ENCODE data around the gene XYLT1.

XYLT1 gene

GRCh38 chr16:17365591-17366298 is 105.0 kb downstream of the XYLT1 start:
- H3K27me3 ChIP-seq (ENCODE audit: control insufficient read depth in 1 of 2, insufficient read depth in 2 of 2, low read length in 2 of 2), result no peaks in the 10 kb centered on the region
- H3K36me3 ChIP-seq (ENCODE audit: control insufficient read depth in 2 of 2, insufficient read depth in 2 of 2, low read length in 2 of 2), result no peaks in the 10 kb centered on the region
- H3K4me1 ChIP-seq (ENCODE audit: control insufficient read depth, insufficient read depth, low read length), result peaks cover 25% of the 10 kb centered on the region
- H3K9ac ChIP-seq (ENCODE audit: low read length in 2 of 2), result no peak overlapping the region
- H3K27ac ChIP-seq (ENCODE audit: low read length), result no peak overlapping the region
- no peaks in the 10 kb centered on the region for H3K9me3 ChIP-seq (ENCODE audit: control insufficient read depth in 2 of 2, low read length in 2 of 2)
- H3K4me3 ChIP-seq (ENCODE audit: low read length in 2 of 2), result no peak overlapping the region

GRCh38 chr16:17365211-17365541 is 105.6 kb downstream of the XYLT1 start:
- H3K9ac ChIP-seq (ENCODE audit: low read length in 2 of 2), result no peak overlapping the region
- no peak overlapping the region for H3K27ac ChIP-seq (ENCODE audit: low read length)
- H3K4me1 ChIP-seq (ENCODE audit: control insufficient read depth, insufficient read depth, low read length), result peaks cover 22% of the 10 kb centered on the region
- H3K9me3 ChIP-seq (ENCODE audit: control insufficient read depth in 2 of 2, low read length in 2 of 2), result no peaks in the 10 kb centered on the region
- no peaks in the 10 kb centered on the region for H3K27me3 ChIP-seq (ENCODE audit: control insufficient read depth in 1 of 2, insufficient read depth in 2 of 2, low read length in 2 of 2)
- H3K4me3 ChIP-seq (ENCODE audit: low read length in 2 of 2), result peak overlapping the region in 1 of 2 donors; percentile 23
- H3K36me3 ChIP-seq (ENCODE audit: control insufficient read depth in 2 of 2, insufficient read depth in 2 of 2, low read length in 2 of 2), result no peaks in the 10 kb centered on the region

GRCh38 chr16:17364319-17365210 is 106.2 kb downstream of the XYLT1 start:
- Histone ChIP-seq H3K27ac (ENCODE audit: low read length) (no peak overlapping the region), H3K27me3 (ENCODE audit: control insufficient read depth in 1 of 2, insufficient read depth in 2 of 2, low read length in 2 of 2) (no peaks in the 10 kb centered on the region), H3K9ac (ENCODE audit: low read length in 2 of 2) (no peak overlapping the region), H3K4me3 (ENCODE audit: low read length in 2 of 2) (peak overlapping the region; percentile 23 to 41), H3K9me3 (ENCODE audit: control insufficient read depth in 2 of 2, low read length in 2 of 2) (no peaks in the 10 kb centered on the region), H3K36me3 (ENCODE audit: control insufficient read depth in 2 of 2, insufficient read depth in 2 of 2, low read length in 2 of 2) (no peaks in the 10 kb centered on the region), H3K4me1 (ENCODE audit: control insufficient read depth, insufficient read depth, low read length) (peaks cover 23% of the 10 kb centered on the region)

- H3K4me1 ChIP-seq (ENCODE audit: control insufficient read depth, insufficient read depth, low read length), result peaks cover 21% of the 10 kb centered on the region
- no peaks in the 10 kb centered on the region for H3K9me3 ChIP-seq (ENCODE audit: control insufficient read depth in 2 of 2, low read length in 2 of 2)
- no peak overlapping the region for H3K9ac ChIP-seq (ENCODE audit: low read length in 2 of 2)
- H3K4me3 ChIP-seq (ENCODE audit: low read length in 2 of 2), result no peak overlapping the region
- no peak overlapping the region for H3K27ac ChIP-seq (ENCODE audit: low read length)
- no peaks in the 10 kb centered on the region for H3K27me3 ChIP-seq (ENCODE audit: control insufficient read depth in 1 of 2, insufficient read depth in 2 of 2, low read length in 2 of 2)
- no peaks in the 10 kb centered on the region for H3K36me3 ChIP-seq (ENCODE audit: control insufficient read depth in 2 of 2, insufficient read depth in 2 of 2, low read length in 2 of 2)
Observed at GRCh38 chr16:17362946-17363345, 107.8 kb downstream of the XYLT1 start.

GRCh38 chr16:17362183-17362582 is 108.6 kb downstream of the XYLT1 start:
- H3K9me3 ChIP-seq (ENCODE audit: control insufficient read depth in 2 of 2, low read length in 2 of 2), result no peaks in the 10 kb centered on the region
- H3K27ac ChIP-seq (ENCODE audit: low read length), result no peak overlapping the region
- H3K9ac ChIP-seq (ENCODE audit: low read length in 2 of 2), result no peak overlapping the region
- peaks cover 0 to 2% of the 10 kb centered on the region in 2 donors for H3K36me3 ChIP-seq (ENCODE audit: control insufficient read depth in 2 of 2, insufficient read depth in 2 of 2, low read length in 2 of 2)
- H3K4me3 ChIP-seq (ENCODE audit: low read length in 2 of 2), result no peak overlapping the region
- peaks cover 19% of the 10 kb centered on the region for H3K4me1 ChIP-seq (ENCODE audit: control insufficient read depth, insufficient read depth, low read length)
- H3K27me3 ChIP-seq (ENCODE audit: control insufficient read depth in 1 of 2, insufficient read depth in 2 of 2, low read length in 2 of 2), result no peaks in the 10 kb centered on the region

- H3K36me3 ChIP-seq (ENCODE audit: control insufficient read depth in 2 of 2, insufficient read depth in 2 of 2, low read length in 2 of 2), result peaks cover 0 to 2% of the 10 kb centered on the region in 2 donors
- H3K4me3 ChIP-seq (ENCODE audit: low read length in 2 of 2), result no peak overlapping the region
- no peaks in the 10 kb centered on the region for H3K27me3 ChIP-seq (ENCODE audit: control insufficient read depth in 1 of 2, insufficient read depth in 2 of 2, low read length in 2 of 2)
- H3K9ac ChIP-seq (ENCODE audit: low read length in 2 of 2), result no peak overlapping the region
- H3K4me1 ChIP-seq (ENCODE audit: control insufficient read depth, insufficient read depth, low read length), result peaks cover 14% of the 10 kb centered on the region
- no peak overlapping the region for H3K27ac ChIP-seq (ENCODE audit: low read length)
- no peaks in the 10 kb centered on the region for H3K9me3 ChIP-seq (ENCODE audit: control insufficient read depth in 2 of 2, low read length in 2 of 2)
Observed at GRCh38 chr16:17360693-17361122, 110.1 kb downstream of the XYLT1 start.

GRCh38 chr16:17359788-17360390 is 110.9 kb downstream of the XYLT1 start:
- Histone ChIP-seq H3K27ac (ENCODE audit: low read length) (no peak overlapping the region), H3K9ac (ENCODE audit: low read length in 2 of 2) (no peak overlapping the region), H3K9me3 (ENCODE audit: control insufficient read depth in 2 of 2, low read length in 2 of 2) (no peaks in the 10 kb centered on the region), H3K4me3 (ENCODE audit: low read length in 2 of 2) (no peak overlapping the region), H3K27me3 (ENCODE audit: control insufficient read depth in 1 of 2, insufficient read depth in 2 of 2, low read length in 2 of 2) (no peaks in the 10 kb centered on the region), H3K4me1 (ENCODE audit: control insufficient read depth, insufficient read depth, low read length) (peaks cover 6% of the 10 kb centered on the region), H3K36me3 (ENCODE audit: control insufficient read depth in 2 of 2, insufficient read depth in 2 of 2, low read length in 2 of 2) (peaks cover 0 to 2% of the 10 kb centered on the region in 2 donors)

- Histone ChIP-seq H3K4me3 (ENCODE audit: low read length in 2 of 2) (no peak overlapping the region), H3K9ac (ENCODE audit: low read length in 2 of 2) (no peak overlapping the region), H3K36me3 (ENCODE audit: control insufficient read depth in 2 of 2, insufficient read depth in 2 of 2, low read length in 2 of 2) (peaks cover 0 to 5% of the 10 kb centered on the region in 2 donors), H3K27me3 (ENCODE audit: control insufficient read depth in 1 of 2, insufficient read depth in 2 of 2, low read length in 2 of 2) (no peaks in the 10 kb centered on the region), H3K27ac (ENCODE audit: low read length) (no peak overlapping the region), H3K9me3 (ENCODE audit: control insufficient read depth in 2 of 2, low read length in 2 of 2) (no peaks in the 10 kb centered on the region), H3K4me1 (ENCODE audit: control insufficient read depth, insufficient read depth, low read length) (peaks cover 11% of the 10 kb centered on the region)
Observed at GRCh38 chr16:17358846-17359245, 111.9 kb downstream of the XYLT1 start.

GRCh38 chr16:17358355-17358754 is 112.4 kb downstream of the XYLT1 start:
- Histone ChIP-seq H3K9ac (ENCODE audit: low read length in 2 of 2) (no peak overlapping the region), H3K27ac (ENCODE audit: low read length) (no peak overlapping the region), H3K4me3 (ENCODE audit: low read length in 2 of 2) (no peak overlapping the region), H3K9me3 (ENCODE audit: control insufficient read depth in 2 of 2, low read length in 2 of 2) (no peaks in the 10 kb centered on the region), H3K36me3 (ENCODE audit: control insufficient read depth in 2 of 2, insufficient read depth in 2 of 2, low read length in 2 of 2) (peaks cover 0 to 5% of the 10 kb centered on the region in 2 donors), H3K4me1 (ENCODE audit: control insufficient read depth, insufficient read depth, low read length) (peaks cover 11% of the 10 kb centered on the region), H3K27me3 (ENCODE audit: control insufficient read depth in 1 of 2, insufficient read depth in 2 of 2, low read length in 2 of 2) (no peaks in the 10 kb centered on the region)

- Histone ChIP-seq H3K27ac (ENCODE audit: low read length) (no peak overlapping the region), H3K9me3 (ENCODE audit: control insufficient read depth in 2 of 2, low read length in 2 of 2) (no peaks in the 10 kb centered on the region), H3K36me3 (ENCODE audit: control insufficient read depth in 2 of 2, insufficient read depth in 2 of 2, low read length in 2 of 2) (peaks cover 0 to 5% of the 10 kb centered on the region in 2 donors), H3K4me3 (ENCODE audit: low read length in 2 of 2) (no peak overlapping the region), H3K4me1 (ENCODE audit: control insufficient read depth, insufficient read depth, low read length) (peaks cover 11% of the 10 kb centered on the region), H3K9ac (ENCODE audit: low read length in 2 of 2) (no peak overlapping the region), H3K27me3 (ENCODE audit: control insufficient read depth in 1 of 2, insufficient read depth in 2 of 2, low read length in 2 of 2) (no peaks in the 10 kb centered on the region)
Observed at GRCh38 chr16:17357307-17358062, 113.3 kb downstream of the XYLT1 start.

All from stomach smooth muscle (tissue), 2 donors.